H1 (cell line): ENCODE results near the gene TJP2. TPM values are rescaled to one million over a fixed set of nuclear protein-coding genes. Genes with fewer than 3 reads are reported as not detected.
A peak's percentile ranks its signal among the peaks of the same experiment; 100 is the strongest.

Experiments
- CTCF ChIA-PET: fragments of 300-600 bp; sonication (Branson Sonifier 250); formaldehyde crosslinking; loops from one replicate; lab custom pipeline; 2021; ENCODE audit not compliant: partially characterized antibody; lab: Charles Lee
- POLR2A ChIA-PET: fragments of 300-600 bp; sonication (Branson Sonifier 250); formaldehyde crosslinking; loops from one replicate; lab custom pipeline; 2021; ENCODE audit warnings: inconsistent platforms; ENCODE audit not compliant: partially characterized antibody; lab: Charles Lee
- DNase-seq, 2 experiments: peaks; one replicate each; pipeline versions ENCODE4 v3.0.0 to v3.0.0-alpha.2; 2010 to 2022; ENCODE audit warnings: low spot score in 2 of 2, low read depth in 1 of 2, mixed read lengths in 1 of 2
- FAIRE-seq: peaks from 2 replicates; lab custom pipeline; 2011; peaks lifted over from hg19 to GRCh38; lab: Jason Lieb, UNC
- H2AFZ ChIP-seq: 2 replicates; pipeline ENCODE4 v1.8.1; 2012; ENCODE audit warnings: low read length, inconsistent platforms
- H2AK5ac ChIP-seq: 2 replicates; pipeline ENCODE4 v1.6.1; 2013; ENCODE audit warnings: low read depth, low read length
- H2BK120ac ChIP-seq: replicated peaks from 2 replicates; pipeline ENCODE3; 2013; ENCODE audit warnings: low read depth, low read length, inconsistent platforms
- H2BK12ac ChIP-seq: 2 replicates; pipeline ENCODE4 v1.6.1; 2013; ENCODE audit warnings: low read depth, low read length
- H2BK15ac ChIP-seq: 2 replicates; pipeline ENCODE4 v1.6.1; 2013; ENCODE audit warnings: low read length
- H2BK20ac ChIP-seq: 2 replicates; pipeline ENCODE4 v1.6.1; 2013; ENCODE audit warnings: low read length
- H2BK5ac ChIP-seq: 2 replicates; pipeline ENCODE4 v1.6.1; 2013; ENCODE audit warnings: low read depth, low read length
- H3K14ac ChIP-seq: 2 replicates; pipeline ENCODE4 v1.6.1; 2013; ENCODE audit warnings: inconsistent platforms; ENCODE audit not compliant: insufficient read length
- H3K18ac ChIP-seq: 2 replicates; pipeline ENCODE4 v1.6.1; 2013; ENCODE audit warnings: low read length; ENCODE audit errors: extremely low read depth
- H3K23ac ChIP-seq: 2 replicates; pipeline ENCODE4 v1.6.1; 2013; ENCODE audit warnings: inconsistent platforms; ENCODE audit not compliant: insufficient read length
- H3K23me2 ChIP-seq: 2 replicates; pipeline ENCODE4 v1.6.1; 2013; ENCODE audit warnings: low read depth, low read length
- H3K27ac ChIP-seq: 2 replicates; pipeline ENCODE4 v1.6.1; 2011; ENCODE audit warnings: low read depth, low read length, inconsistent platforms
- H3K27me3 ChIP-seq, 4 experiments: replicated peaks in 1 of 4; 1 replicate in 1 of 4; 2 replicates in 3 of 4; pipeline versions ENCODE4 v1.6.1 to v1.8.1; 2011 to 2013; ENCODE audit warnings: low read length in 3 of 4, mild to moderate bottlenecking in 3 of 4, inconsistent platforms in 2 of 4, mixed read lengths in 2 of 4, moderate library complexity in 1 of 4; ENCODE audit not compliant: control insufficient read depth in 3 of 4, insufficient read depth in 3 of 4; ENCODE audit errors: extremely low read depth in 1 of 4
- H3K36me3 ChIP-seq, 4 experiments: 2 replicates each; pipeline versions ENCODE4 v1.6.1 to v1.8.1; 2011 to 2013; ENCODE audit warnings: mild to moderate bottlenecking in 4 of 4, low read length in 3 of 4, moderate library complexity in 2 of 4, control low read depth in 1 of 4, inconsistent platforms in 1 of 4; ENCODE audit not compliant: insufficient read depth in 4 of 4, control insufficient read depth in 2 of 4
- H3K4ac ChIP-seq: replicated peaks from 2 replicates; pipeline ENCODE3; 2013; ENCODE audit warnings: low read length, low read depth, mixed read lengths, inconsistent platforms; ENCODE audit not compliant: insufficient read length
- H3K4me1 ChIP-seq, 4 experiments: replicated peaks in 1 of 4; 1 replicate in 1 of 4; 2 replicates in 3 of 4; pipeline versions ENCODE4 v1.6.1 to v1.8.1; 2011 to 2013; ENCODE audit warnings: low read length in 3 of 4, inconsistent platforms in 2 of 4, mixed read lengths in 1 of 4; ENCODE audit not compliant: insufficient read depth in 4 of 4, control insufficient read depth in 3 of 4
- H3K4me2 ChIP-seq, 2 experiments: 2 replicates each; pipeline versions ENCODE4 v1.6.1 to v1.8.1; 2011 to 2013; ENCODE audit warnings: low read depth in 2 of 2, low read length in 2 of 2, control low read depth in 1 of 2, inconsistent platforms in 1 of 2, mild to moderate bottlenecking in 1 of 2; ENCODE audit not compliant: insufficient read depth in 1 of 2
- H3K4me3 ChIP-seq, 4 experiments: fragments of 200-600, 300-600 bp in 1 of 4; sonication (generic), shearing (Covaris generic), sonication (Bioruptor Twin) in 1 of 4; 2 replicates each; pipeline versions ENCODE4 v1.5.1 to v1.8.1; 2011 to 2016; ENCODE audit warnings: low read length in 4 of 4, low read depth in 3 of 4, control low read depth in 2 of 4, inconsistent platforms in 2 of 4, mild to moderate bottlenecking in 2 of 4, mixed read lengths in 1 of 4, moderate library complexity in 1 of 4; ENCODE audit not compliant: insufficient read depth in 2 of 4; ENCODE audit errors: extremely low read depth in 1 of 4
- H3K56ac ChIP-seq: replicated peaks from 2 replicates; pipeline ENCODE3; 2013; ENCODE audit warnings: low read depth, mild to moderate bottlenecking, mixed read lengths, low read length, inconsistent platforms; ENCODE audit not compliant: insufficient read length
- H3K79me1 ChIP-seq: 2 replicates; pipeline ENCODE4 v1.6.1; 2013; ENCODE audit warnings: low read depth, low read length, control low read depth
- H3K79me2 ChIP-seq, 2 experiments: 2 replicates each; pipeline versions ENCODE4 v1.6.1 to v1.8.1; 2012 to 2013; ENCODE audit warnings: low read length in 2 of 2, mild to moderate bottlenecking in 2 of 2, inconsistent platforms in 1 of 2; ENCODE audit not compliant: insufficient read depth in 2 of 2, control insufficient read depth in 1 of 2
- H3K9ac ChIP-seq, 4 experiments: replicated peaks in 1 of 4; 1 replicate in 1 of 4; 2 replicates in 3 of 4; pipeline versions ENCODE4 v1.6.1 to v1.8.1; 2011 to 2013; ENCODE audit warnings: low read depth in 3 of 4, low read length in 3 of 4, control low read depth in 2 of 4, mild to moderate bottlenecking in 2 of 4, moderate library complexity in 2 of 4, inconsistent platforms in 1 of 4; ENCODE audit errors: extremely low read depth in 1 of 4
- H3K9me3 ChIP-seq, 2 experiments: 2 replicates each; pipeline versions ENCODE4 v1.6.1 to v1.8.1; 2012 to 2013; ENCODE audit warnings: mild to moderate bottlenecking in 2 of 2, moderate library complexity in 2 of 2, control low read depth in 1 of 2, inconsistent platforms in 1 of 2, low read depth in 1 of 2, low read length in 1 of 2, mixed read lengths in 1 of 2; ENCODE audit not compliant: insufficient read depth in 2 of 2
- H4K20me1 ChIP-seq, 2 experiments: replicated peaks in 1 of 2; 2 replicates each; pipeline versions ENCODE3 to v1.8.1; 2011 to 2013; ENCODE audit warnings: inconsistent platforms in 2 of 2, low read length in 2 of 2, mild to moderate bottlenecking in 1 of 2; ENCODE audit not compliant: insufficient read depth in 2 of 2, control insufficient read depth in 1 of 2
- H4K5ac ChIP-seq: 2 replicates; pipeline ENCODE4 v1.6.1; 2013; ENCODE audit warnings: low read length, low read depth, mixed read lengths, inconsistent platforms; ENCODE audit not compliant: insufficient read length
- H4K8ac ChIP-seq: 2 replicates; pipeline ENCODE4 v1.8.0; 2013; ENCODE audit warnings: mild to moderate bottlenecking, moderate library complexity, low read length, inconsistent platforms; ENCODE audit not compliant: insufficient read depth; ENCODE audit errors: extremely low read depth
- H4K91ac ChIP-seq: replicated peaks from 2 replicates; pipeline ENCODE3; 2013; ENCODE audit warnings: low read length, mixed read lengths, inconsistent platforms; ENCODE audit not compliant: insufficient read length
- ATF3 ChIP-seq: IDR thresholded peaks from 2 replicates; pipeline ENCODE4 v1.6.1; 2011; ENCODE audit warnings: low read depth, mild to moderate bottlenecking, low read length; ENCODE audit not compliant: insufficient read depth
- HDAC2 ChIP-seq, 2 experiments: fragments of 300-600 bp in 1 of 2; sonication (generic) in 1 of 2; IDR thresholded peaks; 2 replicates each; pipeline ENCODE4 v1.6.1; 2011 to 2012; ENCODE audit warnings: low read depth in 2 of 2, low read length in 2 of 2, mild to moderate bottlenecking in 2 of 2, moderate library complexity in 2 of 2, borderline replicate concordance in 1 of 2, inconsistent platforms in 1 of 2
- POLR2AphosphoS5 ChIP-seq: IDR thresholded peaks from 2 replicates; pipeline ENCODE4 v1.6.1; 2011; ENCODE audit warnings: low read depth, low read length
- POU5F1 ChIP-seq: IDR thresholded peaks from 2 replicates; pipeline ENCODE4 v1.6.1; 2011; ENCODE audit warnings: low read depth, mild to moderate bottlenecking, low read length, moderate library complexity
- RBBP5 ChIP-seq: IDR thresholded peaks from 2 replicates; pipeline ENCODE4 v1.7.1; 2012; ENCODE audit warnings: low read depth, mild to moderate bottlenecking, inconsistent platforms, low read length, moderate library complexity, borderline replicate concordance
- TBP ChIP-seq: IDR thresholded peaks from 2 replicates; pipeline ENCODE4 v1.6.1; 2011; ENCODE audit warnings: low read depth, low read length, improper control_type of control experiment
- WGBS, 2 experiments: shearing (Covaris generic) in 1 of 2; methylation state at CpG; one replicate each; pipeline versions ENCODE4 v1.1.6 to v1.1.7; 2013 to 2015; ENCODE audit warnings: low lambda C conversion rate in 2 of 2, mixed read lengths in 2 of 2, inconsistent platforms in 1 of 2, low coverage in 1 of 2, missing lambda C conversion rate in 1 of 2; ENCODE audit not compliant: insufficient replicate concordance in 2 of 2, insufficient coverage in 1 of 2, insufficient read length in 1 of 2; ENCODE audit errors: extremely low coverage in 1 of 2, missing lambda C conversion rate in 1 of 2; 5-methylcytosine and 5-hydroxymethylcytosine counted together
- polyA plus RNA-seq, 7 experiments: library from polyadenylated mRNA; depleted of rRNA in 3 of 7; stranded (reverse) in 5 of 7; unstranded in 2 of 7; fragments of >200 nt in 5 of 7; fragments of 200-250 nt in 2 of 7; gene quantifications; 1 replicate in 5 of 7; 2 replicates in 1 of 7; 4 replicates in 1 of 7; pipeline versions ENCODE4 v1.2.1 to v1.2.3, GENCODE V29; 2011 to 2013; ENCODE audit warnings: missing spikeins in 2 of 7, mixed read lengths in 2 of 7
- total RNA-seq: library from RNA; stranded (reverse); fragmentation: NEBNext Ultra II Directional; extraction: Animal tissue kit (Norgen Biotek cat#: 25700); gene quantifications from 2 replicates; pipeline ENCODE4 v1.2.1, GENCODE V29; 2021

The TJP2 gene
- total and polyA plus RNA-seq, 2 of the 8 experiments (the other 6 are each of a cell fraction or from before 2014, with no cell fraction given) = 54.9 to 137 TPM

GRCh38 chr9:69197687-69198086 lies 23.6 kb downstream of the TJP2 start:
- no peak overlapping the region for H2BK5ac ChIP-seq
- peak overlapping the region; percentile 12 for H4K91ac ChIP-seq
- peaks cover 12% of the 10 kb centered on the region for H3K79me1 ChIP-seq
- H2AK5ac ChIP-seq = no peak overlapping the region
- no peak overlapping the region for H3K9ac ChIP-seq
- TF ChIP-seq ATF3 (no peak), TBP (no peak), RBBP5 (no peak), POU5F1 (no peak), POLR2AphosphoS5 (no peak), HDAC2 (IDR thresholded peaks at IDR 0.05; ENCODE audit: borderline replicate concordance in 1 of 2, low read depth in 2 of 2, low read length in 2 of 2) (no peak)
- no peak overlapping the region for H3K4ac ChIP-seq
- H3K4me3 ChIP-seq = no peak overlapping the region
- no peak overlapping the region for H2BK120ac ChIP-seq
- no peak overlapping the region for H2AFZ ChIP-seq
- H3K9me3 ChIP-seq = no peaks in the 10 kb centered on the region
- no peak overlapping the region for H4K8ac ChIP-seq
- no peak overlapping the region for H3K56ac ChIP-seq
- H3K79me2 ChIP-seq = peaks cover 5 to 90% of the 10 kb centered on the region in 2 experiments
- H3K14ac ChIP-seq = no peak overlapping the region
- H3K23me2 ChIP-seq = no peaks in the 10 kb centered on the region
- no peak for DNase-seq
- peaks cover 4 to 15% of the 10 kb centered on the region in 2 experiments for H4K20me1 ChIP-seq
- H3K4me2 ChIP-seq = no peak overlapping the region
- no peak overlapping the region for H2BK15ac ChIP-seq
- 90% methylated on average over 4 of the region's 4 CpGs; no CpG with 5 or more reads in 1 of the 2 experiments for WGBS, 2 experiments
- no peak overlapping the region for H3K27ac ChIP-seq
- H3K18ac ChIP-seq = no peak overlapping the region
- no peak for FAIRE-seq
- H4K5ac ChIP-seq = no peak overlapping the region
- no peak overlapping the region for H2BK12ac ChIP-seq
- no peak overlapping the region for H2BK20ac ChIP-seq
- no peaks in the 10 kb centered on the region for H3K27me3 ChIP-seq
- ChIA-PET CTCF (interaction anchor here (0.6 to 2.5 kb wide), 9 partner anchors 10 to 144 kb away, joined by 3 to 12 read pairs (median 4); no protein-coding TSS in a partner anchor), POLR2A (no interaction called here)
- H3K36me3 ChIP-seq = no peaks in the 10 kb centered on the region
- no peak overlapping the region for H3K23ac ChIP-seq
- peaks cover 0 to 28% (median 11%) of the 10 kb centered on the region in 4 experiments; a peak in 6 of 7 replicates for H3K4me1 ChIP-seq
